Measurements from ENCODE around the gene SLC25A19. TPM values are rescaled to one million over a fixed set of nuclear protein-coding genes. Genes with fewer than 3 reads are reported as not detected.

The SLC25A19 gene
- total RNA-seq, 1 experiment from 2014 or later = 29.0 TPM

GRCh38 chr17:75245011-75245410 is 44.2 kb downstream of the SLC25A19 start:
- no peak overlapping the region for H3K4me3 ChIP-seq (ENCODE audit: low read depth in 2 of 2, low read length in 2 of 2)
- ATAC-seq = no peak
- H3K9me3 ChIP-seq (ENCODE audit: control insufficient read depth, insufficient read depth, low read depth, low read length) = no peaks in the 10 kb centered on the region
- ChIA-PET CTCF (no interaction called here), POLR2A (interaction anchor here (0.7 kb wide), 1 partner anchor 113 kb away, joined by 3 read pairs; the partner anchor contains the start of gene NT5C)
- H3K27ac ChIP-seq (ENCODE audit: low read length) = no peak overlapping the region
- no TSS peak for BruUV-seq (replicated peaks)
- no peaks in the 10 kb centered on the region for H3K27me3 ChIP-seq (ENCODE audit: control insufficient read depth, insufficient read depth, low read length)
- peaks cover 6% of the 10 kb centered on the region for H3K36me3 ChIP-seq (ENCODE audit: control insufficient read depth, insufficient read depth, low read length)
- TF ChIP-seq CTCF (IDR thresholded peaks at IDR 0.05) (no peak), POLR2AphosphoS5 (IDR thresholded peaks at IDR 0.05; ENCODE audit: low read depth, low read length) (no peak), SIN3A (IDR thresholded peaks at IDR 0.05; ENCODE audit: borderline replicate concordance, insufficient read depth, low read depth, low read length) (no peak), TCF7L2 (IDR thresholded peaks at IDR 0.05; ENCODE audit: low read depth, low read length) (no peak), REST (IDR thresholded peaks at IDR 0.05; ENCODE audit: insufficient read depth in 1 of 2, low read depth in 2 of 2, low read length in 1 of 2) (no peak)
- in situ Hi-C loops (cut with HindIII; ENCODE audit: low pct_unique_long_range_greater_than_20kb, low sequenced_read_pairs) = no loop called here
- intact Hi-C loops (cut with micrococcal nuclease; ENCODE audit: unreplicated experiment) = no loop called here
- H3K4me1 ChIP-seq (ENCODE audit: control insufficient read depth, insufficient read depth, low read length) = no peaks in the 10 kb centered on the region
- no peak for DNase-seq (ENCODE audit: low read depth, low spot score)

- POLR2A ChIA-PET = interaction anchor here (0.7 kb wide), 1 partner anchor 113 kb away, joined by 3 read pairs; the partner anchor contains the start of gene NT5C
- Histone ChIP-seq H3K4me1 (ENCODE audit: control insufficient read depth, insufficient read depth, low read length) (no peaks in the 10 kb centered on the region), H3K36me3 (ENCODE audit: control insufficient read depth, insufficient read depth, low read length) (peaks cover 6% of the 10 kb centered on the region), H3K27me3 (ENCODE audit: control insufficient read depth, insufficient read depth, low read length) (no peaks in the 10 kb centered on the region), H3K27ac (ENCODE audit: low read length) (no peak overlapping the region), H3K9me3 (ENCODE audit: control insufficient read depth, insufficient read depth, low read depth, low read length) (no peaks in the 10 kb centered on the region), H3K4me3 (ENCODE audit: low read depth in 2 of 2, low read length in 2 of 2) (no peak overlapping the region)
- no peak for TF ChIP-seq SIN3A (IDR thresholded peaks at IDR 0.05; ENCODE audit: borderline replicate concordance, insufficient read depth, low read depth, low read length)
- no peak for TF ChIP-seq REST (IDR thresholded peaks at IDR 0.05; ENCODE audit: insufficient read depth in 1 of 2, low read depth in 2 of 2, low read length in 1 of 2)
- TF ChIP-seq POLR2AphosphoS5 (IDR thresholded peaks at IDR 0.05; ENCODE audit: low read depth, low read length) = no peak
- no peak for TF ChIP-seq TCF7L2 (IDR thresholded peaks at IDR 0.05; ENCODE audit: low read depth, low read length)
- TF ChIP-seq CTCF (IDR thresholded peaks at IDR 0.05) = no peak
- intact Hi-C loops (cut with micrococcal nuclease; ENCODE audit: unreplicated experiment) = no loop called here
- no peak for ATAC-seq
- no peak for DNase-seq (ENCODE audit: low read depth, low spot score)
- in situ Hi-C loops (cut with HindIII; ENCODE audit: low pct_unique_long_range_greater_than_20kb, low sequenced_read_pairs) = no loop called here
- CTCF ChIA-PET = no interaction called here
- no TSS peak for BruUV-seq (replicated peaks)
These were observed 44.9 kb downstream of the SLC25A19 start for GRCh38 chr17:75244133-75244866.
